Nephron progenitor cell (in vitro differentiated cells): ENCODE data around the gene C10orf62.
A peak's percentile ranks its signal among the peaks of the same experiment; 100 is the strongest.
"Not testable (repeated sequence)": the region's sequence is repeated elsewhere in the genome, so short reads cannot be mapped to it uniquely, and the experiment has no call there.

Source experiments
- DNase-seq: peaks from one replicate; pipeline ENCODE4 v3.0.0; 2021
- H3K27ac Mint-ChIP-seq: 2 replicates; pipeline ENCODE4 v1.8.0; 2021; ENCODE audit warnings: mild to moderate bottlenecking, moderate library complexity, mixed read lengths
- H3K27me3 Mint-ChIP-seq: 2 replicates; pipeline ENCODE4 v1.8.0; 2021; ENCODE audit warnings: mild to moderate bottlenecking, low read depth, mixed read lengths; ENCODE audit not compliant: poor library complexity
- H3K36me3 Mint-ChIP-seq: 2 replicates; pipeline ENCODE4 v1.8.0; 2021; ENCODE audit warnings: low read depth, mixed read lengths
- H3K4me1 Mint-ChIP-seq: 2 replicates; pipeline ENCODE4 v1.8.0; 2021; ENCODE audit warnings: mixed read lengths
- H3K4me3 Mint-ChIP-seq: 2 replicates; pipeline ENCODE4 v1.8.0; 2021; ENCODE audit warnings: mild to moderate bottlenecking, moderate library complexity, mixed read lengths
- H3K9me3 Mint-ChIP-seq: 2 replicates; pipeline ENCODE4 v1.8.0; 2021; ENCODE audit warnings: mild to moderate bottlenecking, moderate library complexity, mixed read lengths
- CTCF ChIP-seq: fragments of 200-600 bp; sonication (generic); IDR thresholded peaks from 2 replicates; pipeline ENCODE4 v1.5.0; 2021; ENCODE audit warnings: antibody characterized with exemption

The C10orf62 gene

DNA sequence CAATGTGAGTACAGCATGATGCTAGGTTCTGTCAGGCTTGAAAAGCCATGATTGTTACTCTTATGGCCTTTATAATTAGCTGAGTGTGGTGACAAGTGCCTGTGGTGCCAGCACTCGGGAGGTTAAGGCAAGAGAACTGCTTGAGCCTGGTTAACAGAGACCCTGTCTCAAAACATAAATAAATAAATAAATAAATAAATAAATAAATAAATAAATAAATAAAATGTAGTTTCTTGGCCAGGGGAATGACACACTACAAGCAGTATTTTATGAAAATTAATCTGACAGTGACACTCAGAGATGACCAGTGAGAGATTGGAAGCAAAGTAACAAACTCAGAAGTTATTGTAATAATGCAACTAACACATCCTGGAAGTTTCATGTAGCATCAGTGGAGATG lies 46.1 kb downstream of the C10orf62 start:
- peaks cover 21% of the 10 kb centered on the region for H3K4me1 Mint-ChIP-seq
- H3K27ac Mint-ChIP-seq = no peak overlapping the region
- no peaks in the 10 kb centered on the region for H3K9me3 Mint-ChIP-seq
- TF ChIP-seq CTCF = no peak
- DNase-seq = no peak
- no peaks in the 10 kb centered on the region for H3K36me3 Mint-ChIP-seq
- peaks cover 13% of the 10 kb centered on the region for H3K27me3 Mint-ChIP-seq
- H3K4me3 Mint-ChIP-seq = no peak overlapping the region

DNA sequence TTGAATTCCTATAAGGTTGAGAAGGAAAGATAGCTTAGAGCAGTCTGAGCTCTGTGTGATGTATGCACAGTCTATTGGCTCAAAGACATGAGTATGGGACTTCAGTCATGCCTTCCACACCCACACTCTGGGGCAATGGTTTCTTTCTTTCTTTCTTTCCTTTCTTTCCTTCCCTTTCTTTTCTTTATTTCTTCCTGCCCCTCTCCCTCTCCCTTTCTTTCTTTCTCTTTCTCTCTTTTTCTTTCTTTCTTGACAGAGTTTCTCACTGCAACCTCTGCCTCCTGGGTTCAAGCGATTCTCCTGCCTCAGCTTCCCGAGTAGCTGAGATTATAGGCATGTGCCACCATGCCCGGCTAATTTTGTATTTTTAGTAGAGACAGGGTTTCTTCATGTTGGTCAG lies 49.6 kb downstream of the C10orf62 start:
- H3K9me3 Mint-ChIP-seq, H3K36me3 Mint-ChIP-seq: not testable (repeated sequence)

GRCh38 chr10:97640174-97640867 lies 50.8 kb downstream of the C10orf62 start, which contains the start of gene PI4K2A:
PI4K2A (plus strand) TSS chr10:97640671; CDS start chr10:97640743, 72 bp downstream.
- TF ChIP-seq CTCF = no peak
- Mint-ChIP-seq H3K36me3 (peaks cover 19% of the 10 kb centered on the region), H3K27ac (peak within 1 kb of the TSS; percentile 88), H3K27me3 (peaks cover 9% of the 10 kb centered on the region), H3K9me3 (no peaks in the 10 kb centered on the region), H3K4me3 (peak within 1 kb of the TSS; percentile 99), H3K4me1 (peaks cover 28% of the 10 kb centered on the region)
- peak; percentile 99 for DNase-seq

More for the DNA sequence above, 49.6 kb downstream of the C10orf62 start:
- not testable (repeated sequence) for DNase-seq, H3K4me3 Mint-ChIP-seq, H3K27ac Mint-ChIP-seq
- Mint-ChIP-seq H3K4me1 (peaks cover 28% of the 10 kb centered on the region), H3K27me3 (peaks cover 13% of the 10 kb centered on the region)
